ENCODE results near the gene TBC1D19.

Gene TBC1D19

DNA sequence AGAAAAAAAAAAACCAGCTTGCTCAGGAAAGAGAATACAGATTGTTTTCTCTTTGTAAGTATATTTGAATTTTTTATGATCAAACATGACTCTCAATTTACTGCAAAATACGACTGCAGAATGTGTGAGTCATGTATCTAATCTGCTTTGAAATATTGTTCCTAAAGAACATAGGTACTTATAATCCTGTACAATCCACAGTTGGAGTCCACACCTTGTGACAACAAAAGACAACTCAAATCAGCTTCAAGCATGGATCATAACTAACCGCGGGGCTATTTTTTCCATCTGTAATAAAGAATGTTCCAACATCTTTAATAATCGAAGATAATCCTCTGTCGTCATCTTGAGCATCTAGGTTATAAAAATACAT, 198.9 kb downstream of the TBC1D19 start:
- TF ChIP-seq, protein P1, sequence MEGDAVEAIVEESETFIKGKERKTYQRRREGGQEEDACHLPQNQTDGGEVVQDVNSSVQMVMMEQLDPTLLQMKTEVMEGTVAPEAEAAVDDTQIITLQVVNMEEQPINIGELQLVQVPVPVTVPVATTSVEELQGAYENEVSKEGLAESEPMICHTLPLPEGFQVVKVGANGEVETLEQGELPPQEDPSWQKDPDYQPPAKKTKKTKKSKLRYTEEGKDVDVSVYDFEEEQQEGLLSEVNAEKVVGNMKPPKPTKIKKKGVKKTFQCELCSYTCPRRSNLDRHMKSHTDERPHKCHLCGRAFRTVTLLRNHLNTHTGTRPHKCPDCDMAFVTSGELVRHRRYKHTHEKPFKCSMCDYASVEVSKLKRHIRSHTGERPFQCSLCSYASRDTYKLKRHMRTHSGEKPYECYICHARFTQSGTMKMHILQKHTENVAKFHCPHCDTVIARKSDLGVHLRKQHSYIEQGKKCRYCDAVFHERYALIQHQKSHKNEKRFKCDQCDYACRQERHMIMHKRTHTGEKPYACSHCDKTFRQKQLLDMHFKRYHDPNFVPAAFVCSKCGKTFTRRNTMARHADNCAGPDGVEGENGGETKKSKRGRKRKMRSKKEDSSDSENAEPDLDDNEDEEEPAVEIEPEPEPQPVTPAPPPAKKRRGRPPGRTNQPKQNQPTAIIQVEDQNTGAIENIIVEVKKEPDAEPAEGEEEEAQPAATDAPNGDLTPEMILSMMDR (IDR thresholded peaks at IDR 0.05; ENCODE audit: low read length, missing control alignments), result no peak
- DNase-seq (ENCODE audit: low read depth), result no peak
- no peak overlapping the region for H3K4me3 ChIP-seq (replicated peaks; ENCODE audit: low read depth, low read length)

DNA sequence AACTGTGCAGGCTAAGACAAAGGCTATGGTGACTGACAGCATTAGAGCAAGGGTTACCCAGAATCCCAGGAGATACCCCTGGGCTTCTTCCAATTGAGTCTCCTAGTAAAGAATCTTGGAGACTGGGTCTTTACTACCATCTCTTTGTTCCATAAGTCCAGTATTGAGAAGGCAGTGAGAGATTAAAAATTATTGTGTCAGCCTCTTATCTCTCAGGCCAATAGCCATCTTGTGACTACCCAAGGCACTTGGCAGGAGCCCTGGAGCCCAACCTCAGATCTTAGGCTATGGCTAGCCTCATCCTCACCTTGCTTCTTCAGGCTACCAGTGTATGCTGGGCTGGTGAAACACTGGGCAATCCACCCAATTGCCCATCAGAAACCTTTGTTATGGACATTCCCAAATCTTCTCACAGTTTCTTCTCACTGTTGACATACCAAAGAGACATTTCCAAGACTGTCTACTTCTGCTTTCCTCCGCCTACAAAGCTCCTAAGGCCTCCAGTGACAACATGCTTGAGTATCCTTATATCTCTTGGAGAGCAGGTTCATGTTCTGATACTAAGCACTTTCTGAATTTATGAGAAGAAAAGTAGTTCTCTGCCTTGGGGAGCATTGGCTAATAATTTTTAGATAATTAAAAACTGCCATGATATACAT, 200.5 kb downstream of the TBC1D19 start:
- TF ChIP-seq, protein P1 (IDR thresholded peaks at IDR 0.05; ENCODE audit: low read length, missing control alignments), result no peak
- DNase-seq (ENCODE audit: low read depth), result no peak
- H3K4me3 ChIP-seq (replicated peaks; ENCODE audit: low read depth, low read length), result no peak overlapping the region

DNA sequence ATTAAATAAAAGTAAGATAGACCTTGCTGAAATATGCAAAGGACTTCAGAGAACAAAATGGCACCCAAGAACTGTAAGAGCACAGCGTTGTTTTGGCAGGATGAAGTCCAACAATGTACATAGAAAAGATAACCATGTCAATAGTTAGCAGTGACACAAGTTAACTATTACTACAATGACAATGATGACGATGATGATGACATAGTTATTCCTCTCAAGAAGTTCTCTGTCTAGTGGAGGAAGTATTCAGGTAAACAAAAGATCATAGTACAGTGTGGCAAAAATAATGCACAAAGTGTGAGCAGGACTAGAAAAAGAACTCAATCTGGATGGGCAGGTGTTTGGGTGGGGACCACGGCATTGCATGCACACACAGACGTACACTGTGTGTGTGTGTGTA, 201.4 kb downstream of the TBC1D19 start:
- DNase-seq (ENCODE audit: low read depth), result no peak
- H3K4me3 ChIP-seq (replicated peaks; ENCODE audit: low read depth, low read length), result no peak overlapping the region
- TF ChIP-seq, protein P1 (IDR thresholded peaks at IDR 0.05; ENCODE audit: low read length, missing control alignments), result no peak

DNA sequence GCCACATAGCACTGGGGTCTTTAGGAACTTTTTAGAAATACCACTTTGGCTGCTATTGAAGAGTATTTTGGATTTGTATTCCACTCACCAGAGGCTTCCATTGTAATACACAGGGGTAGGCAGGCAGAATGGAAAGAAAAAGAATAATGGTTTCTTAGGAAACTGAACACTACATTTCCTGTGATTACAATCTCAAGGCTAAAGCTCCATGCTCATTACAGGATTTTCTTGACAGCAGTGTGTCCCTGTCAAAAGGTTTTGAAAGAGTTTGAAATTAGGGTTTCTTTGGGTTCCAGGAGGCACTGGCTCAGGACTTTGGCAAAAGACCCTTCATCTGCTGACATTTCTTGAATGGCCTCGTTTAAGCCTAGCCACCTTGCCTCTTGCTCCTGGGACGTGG, 201.9 kb downstream of the TBC1D19 start:
- TF ChIP-seq, protein P1 (IDR thresholded peaks at IDR 0.05; ENCODE audit: low read length, missing control alignments), result no peak
- no peak for DNase-seq (ENCODE audit: low read depth)
- no peak overlapping the region for H3K4me3 ChIP-seq (replicated peaks; ENCODE audit: low read depth, low read length)

DNA sequence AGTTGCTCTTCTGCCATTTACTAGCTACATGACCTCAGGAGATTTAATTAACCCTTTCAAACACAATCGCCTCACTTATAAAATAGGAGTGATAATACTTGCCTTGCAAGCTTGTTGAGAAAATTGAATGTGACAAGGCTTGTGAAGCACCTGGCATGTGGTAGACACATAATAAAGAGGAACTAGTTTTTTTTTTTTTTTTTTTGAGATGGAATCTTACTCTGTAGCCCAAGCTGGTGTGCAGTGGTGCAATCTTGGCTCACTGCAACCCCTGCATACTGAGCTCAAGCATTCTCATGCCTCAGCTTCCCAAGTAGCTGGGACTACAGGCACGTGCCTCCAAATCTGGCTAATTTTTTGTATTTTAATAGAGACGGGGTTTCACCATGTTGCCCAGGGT, 203.0 kb downstream of the TBC1D19 start:
- no peak for DNase-seq (ENCODE audit: low read depth)
- TF ChIP-seq, protein P1 (IDR thresholded peaks at IDR 0.05; ENCODE audit: low read length, missing control alignments), result no peak
- H3K4me3 ChIP-seq (replicated peaks; ENCODE audit: low read depth, low read length), result no peak overlapping the region

GRCh38 chr4:26787461-26788340, 203.8 kb downstream of the TBC1D19 start:
- no peak overlapping the region for H3K4me3 ChIP-seq (replicated peaks; ENCODE audit: low read depth, low read length)
- TF ChIP-seq, protein P1 (IDR thresholded peaks at IDR 0.05; ENCODE audit: low read length, missing control alignments), result peak; percentile 48
- DNase-seq (ENCODE audit: low read depth), result peak; percentile 59
